Heart right ventricle (tissue), 16 donors: ENCODE measurements around the gene ZNF75A. TPM values are rescaled to one million over a fixed set of nuclear protein-coding genes. Genes with fewer than 3 reads are reported as not detected.

ENCODE experiments used
- ATAC-seq, 8 donors: fragments of 200-7000 bp; cut with Tn5 transposase; one replicate each; pipeline ENCODE4 v1.9.1; 2020; ENCODE audit warnings: mild to moderate bottlenecking in 8 of 8, moderate library complexity in 8 of 8, moderate number of reproducible peaks in 1 of 8
- DNase-seq, 2 donors: peaks; one replicate each; pipeline ENCODE4 v3.0.0-alpha.2; 2020
- H3K27ac ChIP-seq, 10 donors: fragments of 200-600 bp; sonication (generic) in 2 of 10; one replicate each; pipeline versions ENCODE4 v1.5.0 to v1.8.0; 2020 to 2022; ENCODE audit warnings: mild to moderate bottlenecking in 3 of 10
- H3K27me3 ChIP-seq, 7 donors: fragments of 200-600 bp; one replicate each; pipeline ENCODE4 v1.8.0; 2021 to 2022; ENCODE audit warnings: mild to moderate bottlenecking in 2 of 7
- H3K36me3 ChIP-seq, 9 donors: fragments of 200-600 bp; sonication (generic) in 1 of 9; one replicate each; pipeline versions ENCODE4 v1.5.0 to v1.8.0; 2020 to 2022; ENCODE audit warnings: mild to moderate bottlenecking in 2 of 9
- H3K4me1 ChIP-seq, 9 donors: fragments of 200-600 bp; sonication (generic) in 1 of 9; one replicate each; pipeline versions ENCODE4 v1.5.0 to v1.8.0; 2020 to 2022; ENCODE audit warnings: mild to moderate bottlenecking in 4 of 9
- H3K4me3 ChIP-seq, 10 donors: fragments of 200-600 bp; sonication (generic) in 2 of 10; one replicate each; pipeline versions ENCODE4 v1.5.0 to v1.8.0; 2020 to 2022; ENCODE audit warnings: mild to moderate bottlenecking in 7 of 10, moderate library complexity in 2 of 10
- H3K9me3 ChIP-seq, 11 donors: fragments of 200-600 bp in 10 of 11; sonication (generic) in 2 of 11; one replicate each; pipeline versions ENCODE4 v1.5.0 to v1.8.0; 2013 to 2022; ENCODE audit warnings: mild to moderate bottlenecking in 2 of 11, control low read depth in 1 of 11, moderate library complexity in 1 of 11
- CTCF ChIP-seq, 9 donors: fragments of 200-600 bp; sonication (generic) in 2 of 9; IDR thresholded peaks; one replicate each; pipeline versions ENCODE4 v1.5.0 to v1.8.0; 2021 to 2022; ENCODE audit warnings: antibody characterized with exemption in 9 of 9, mild to moderate bottlenecking in 5 of 9, moderate library complexity in 1 of 9
- WGBS, 2 donors: extraction: QIAGEN DNeasy Blood & Tissue Kit; methylation state at CpG; one replicate each; pipeline ENCODE4 v1.1.7; 2013; ENCODE audit warnings: inconsistent platforms in 1 of 2; 5-methylcytosine and 5-hydroxymethylcytosine counted together
- intact Hi-C, 10 donors: fragments of 100-400 bp; cut with DNase I; formaldehyde crosslinking; loops; one replicate each; pipeline versions ENCODE4 v1.11.1 to v1.14.2; 2022
- polyA plus RNA-seq, 2 donors: library from polyadenylated mRNA; stranded (reverse); fragments of 200-250 nt; gene quantifications; one replicate each; pipeline ENCODE4 v1.2.3, GENCODE V29; 2013
- total RNA-seq, 10 donors: library from RNA; stranded (reverse); fragmentation: NEBNext Ultra II Directional in 3 of 10; extraction: Animal tissue kit (Norgen Biotek cat#: 25700) in 3 of 10; gene quantifications; one replicate each; pipeline versions ENCODE4 v1.2.1 to v1.2.4, GENCODE V29; 2021 to 2023
- donor health status: Arrhythmogenic right ventricular cardiomyopathy.
- donor health status: ischemic (EF 13 %, LVEDD 7.1; RV severe dilation, severe dysfunction).
- donor health status: healthy with polysubstance abuse.
- donor health status: DM: no; HTN: yes; CAD: no.
- donor health status: DM: no; HTN: no; CAD: no.
- donor health status: ischemic (EF 25% LVEDD 6.9; RV normal size, moderate dysfunction).
- donor health status: ischemic (EF 25% LVEDD 5.7; RV mildly dilated, moderate dysfunction).
- donor health status: healthy.
- donor health status: DM: yes; HTN: yes; CAD: no.
- donor health status: Ischemic cardiomyopathy.
- donor health status: ischemic (EF 35%, LVEDD 5.7; RV mildly dilated, moderate dysfunction).
- donor health status: nonischemic (EF 11% LVEDD 7.7; RV severe dilation, severe dysfunction).
- donor health status: DM: yes; HTN: yes; CAD: no.
- donor health status: PGD.
- donor health status: ischemic (EF 29% LVEDD 5.4; RV normal size, mild dysfunction).
- donor health status: nonischemic (EF 23%, LVEDD 6.1; RV moderate dilation, normal function).

Gene ZNF75A
- total and polyA plus RNA-seq, 12 donors, result 9.1 to 33.9 (median 21.6) TPM

GRCh38 chr16:3274947-3275346 is 30.4 kb upstream of the ZNF75A start:
- no peaks in the 10 kb centered on the region for H3K4me1 ChIP-seq
- no peak for TF ChIP-seq CTCF (IDR thresholded peaks at IDR 0.05)
- H3K36me3 ChIP-seq, result peaks cover 0 to under 1% (median 0%) of the 10 kb centered on the region in 9 donors
- intact Hi-C loops, result no loop called here
- ATAC-seq (no peak), DNase-seq (no peak)
- H3K9me3 ChIP-seq, result peaks cover 0 to 50% (median 0%) of the 10 kb centered on the region in 11 donors
- H3K27me3 ChIP-seq, result no peaks in the 10 kb centered on the region
- H3K27ac ChIP-seq, result no peak overlapping the region
- no peak overlapping the region for H3K4me3 ChIP-seq

- H3K4me3 ChIP-seq, result no peak overlapping the region
- no peak for DNase-seq
- ATAC-seq, result no peak
- peaks cover 0 to 36% (median 0%) of the 10 kb centered on the region in 11 donors for H3K9me3 ChIP-seq
- TF ChIP-seq CTCF (IDR thresholded peaks at IDR 0.05), result no peak
- H3K27ac ChIP-seq, result no peak overlapping the region
- intact Hi-C loops, result no loop called here
- H3K36me3 ChIP-seq, result no peaks in the 10 kb centered on the region
- H3K4me1 ChIP-seq, result peaks cover 0 to 5% (median under 1%) of the 10 kb centered on the region in 9 donors
- WGBS, 2 donors, result 86% methylated on average over 5 of the region's 5 CpGs
- H3K27me3 ChIP-seq, result no peaks in the 10 kb centered on the region
Measured at GRCh38 chr16:3276679-3277078, 28.6 kb upstream of the ZNF75A start.

GRCh38 chr16:3281222-3281820 is 24.0 kb upstream of the ZNF75A start:
- Histone ChIP-seq H3K27ac (no peak overlapping the region), H3K4me1 (peaks cover 9 to 32% (median 26%) of the 10 kb centered on the region in 9 donors), H3K4me3 (no peak overlapping the region), H3K27me3 (no peaks in the 10 kb centered on the region), H3K36me3 (peaks cover 0 to 16% (median 9%) of the 10 kb centered on the region in 9 donors), H3K9me3 (peaks cover 0 to 19% (median 4%) of the 10 kb centered on the region in 11 donors)
- WGBS, 2 donors, result 93 to 94% methylated on average over 6 of the region's 6 CpGs
- intact Hi-C loops, result loop anchor here in 2 of 10 donors (5.0 to 10.0 kb wide), 2 partner anchors 47 to 176 kb away; partner anchors contain the start of gene ZNF200 (in 1 of the 2)
- ATAC-seq, result no peak
- TF ChIP-seq CTCF (IDR thresholded peaks at IDR 0.05), result no peak
- no peak for DNase-seq

- no peak for TF ChIP-seq CTCF (IDR thresholded peaks at IDR 0.05)
- H3K36me3 ChIP-seq, result peaks cover 0 to 25% (median 18%) of the 10 kb centered on the region in 9 donors
- 11 to 13% methylated on average over 29 of the region's 29 CpGs for WGBS, 2 donors
- peaks cover 0 to 28% (median 13%) of the 10 kb centered on the region in 11 donors for H3K9me3 ChIP-seq
- H3K27ac ChIP-seq, result peak overlapping the region; percentile 98 to 99 (median 99)
- H3K4me3 ChIP-seq, result peak overlapping the region; percentile 75 to 100 (median 95)
- DNase-seq, result no peak
- peak; percentile 30 to 61 (median 38) for ATAC-seq
- H3K27me3 ChIP-seq, result no peaks in the 10 kb centered on the region
- intact Hi-C loops, result loop anchor here in 6 of 10 donors (1.0 to 10.0 kb wide), 5 partner anchors 17 to 175 kb away; partner anchors contain the start of genes TIGD7 (in 1 of the 6), ZNF200 (in 1 of the 6) and ZNF75A (in 1 of the 6)
- peaks cover 9 to 32% (median 26%) of the 10 kb centered on the region in 9 donors for H3K4me1 ChIP-seq
Measured at GRCh38 chr16:3282103-3282729, 23.1 kb upstream of the ZNF75A start.
